ENCODE measurements around the gene DYSF.

- TF ChIP-seq CTCF (IDR thresholded peaks at IDR 0.05), result no peak
- no peak for TF ChIP-seq POLR2A (IDR thresholded peaks at IDR 0.05)
Observed at GRCh38 chr2:71559828-71560637, 106.7 kb downstream of the DYSF start.
